NCI-H2171 (cell line): ENCODE results near the gene PFDN1.

Experiments used
- DNase-seq: peaks from one replicate; lab custom pipeline; 2025; lab: John Stamatoyannopoulos, UW

The PFDN1 gene

DNA sequence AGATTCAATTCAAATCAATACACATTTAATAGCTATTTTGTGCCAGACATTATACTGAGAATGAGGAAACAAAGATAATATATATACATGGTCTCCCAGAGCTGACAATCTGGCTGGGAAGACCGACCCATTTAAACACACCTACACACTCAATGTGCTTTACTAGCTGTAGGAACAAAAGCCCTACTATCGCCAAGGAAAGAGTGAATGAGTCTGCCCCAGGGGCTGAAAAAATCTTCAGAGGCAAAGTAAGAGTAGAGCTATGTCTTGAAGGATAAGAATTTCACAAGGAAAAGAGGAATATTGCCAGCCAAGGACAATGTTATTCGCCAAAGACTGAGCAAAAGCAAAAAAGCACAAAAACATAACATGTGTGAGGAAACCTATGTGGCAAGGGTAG, 6.6 kb downstream of the PFDN1 start:
- no peak for DNase-seq

- DNase-seq, result peak; percentile 2
Observed at GRCh38 chr5:140295414-140295813, 7.5 kb downstream of the PFDN1 start.

- no peak for DNase-seq
Observed at GRCh38 chr5:140294753-140295152, 8.1 kb downstream of the PFDN1 start.

GRCh38 chr5:140293849-140294100, 9.1 kb downstream of the PFDN1 start:
- DNase-seq, result no peak

DNA sequence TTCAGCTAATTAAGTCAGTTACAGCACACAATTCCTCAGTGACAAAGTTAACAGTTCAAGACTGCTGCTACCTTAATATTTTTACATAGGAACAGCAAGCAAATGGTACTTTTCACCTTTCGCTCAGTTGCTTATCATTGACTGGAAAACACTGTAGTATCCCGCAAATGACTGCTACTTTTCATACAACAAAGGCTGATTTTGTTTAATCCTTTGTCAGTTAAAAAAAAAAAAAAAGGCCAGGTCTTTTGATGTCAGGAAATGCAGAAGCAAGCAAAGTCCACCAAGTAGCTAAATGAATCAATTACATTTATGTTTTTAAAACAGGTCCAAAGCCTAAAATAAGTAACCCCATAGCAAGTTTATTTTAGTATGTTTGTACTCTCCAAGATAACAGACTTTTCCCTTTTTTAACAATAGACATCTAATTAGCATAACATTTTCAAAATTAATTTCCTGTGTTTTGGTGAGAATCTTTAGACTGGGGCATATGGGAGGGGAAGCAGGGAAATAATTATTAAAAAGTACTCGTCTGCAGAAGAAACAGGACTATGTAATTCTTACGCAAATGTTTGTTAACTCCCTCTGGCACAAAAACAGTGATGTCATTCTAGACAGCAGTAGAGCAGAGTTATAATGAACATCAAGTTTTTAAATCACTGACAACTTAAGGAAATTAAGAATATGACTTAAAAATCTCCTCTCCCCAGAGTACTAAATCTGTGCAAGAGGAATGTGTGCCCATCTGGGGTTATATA, 9.6 kb downstream of the PFDN1 start:
- no peak for DNase-seq

DNA sequence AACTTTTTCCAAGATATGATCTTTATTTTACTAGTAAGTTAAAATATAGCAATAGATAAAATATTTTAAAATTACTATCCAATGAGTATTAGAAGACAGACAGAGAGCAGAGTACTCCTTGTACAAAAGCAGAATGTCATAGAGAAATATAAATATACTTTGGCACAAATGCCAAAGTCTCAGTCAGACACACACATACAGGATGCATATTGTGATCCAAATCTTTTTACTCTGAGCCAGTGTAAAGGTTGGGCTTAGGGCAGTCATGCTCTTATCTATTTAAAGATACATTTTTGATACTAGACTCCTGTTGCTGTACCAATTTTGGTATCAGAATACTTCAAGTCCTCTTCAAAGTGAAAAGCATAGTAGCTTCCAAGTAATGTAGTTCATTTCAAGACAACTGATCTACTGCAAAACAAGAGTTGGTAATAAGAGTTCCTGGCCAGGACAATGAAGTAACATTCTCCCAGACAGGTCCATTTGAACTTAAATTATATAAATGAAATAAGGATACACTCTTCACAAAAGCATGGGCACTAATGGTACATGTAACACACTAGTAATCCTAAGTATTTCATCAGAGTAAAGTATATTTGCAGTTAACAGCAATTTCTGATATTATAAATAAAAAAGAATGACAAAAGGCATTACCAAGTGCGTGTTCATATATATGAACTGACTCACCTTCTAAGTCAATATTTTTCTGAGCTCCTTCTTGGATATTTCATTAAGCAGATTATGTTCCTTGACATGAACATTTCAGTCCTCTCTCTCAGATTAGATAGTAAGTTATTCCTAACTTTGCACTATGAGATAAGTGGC, 10.5 kb downstream of the PFDN1 start:
- no peak for DNase-seq

DNA sequence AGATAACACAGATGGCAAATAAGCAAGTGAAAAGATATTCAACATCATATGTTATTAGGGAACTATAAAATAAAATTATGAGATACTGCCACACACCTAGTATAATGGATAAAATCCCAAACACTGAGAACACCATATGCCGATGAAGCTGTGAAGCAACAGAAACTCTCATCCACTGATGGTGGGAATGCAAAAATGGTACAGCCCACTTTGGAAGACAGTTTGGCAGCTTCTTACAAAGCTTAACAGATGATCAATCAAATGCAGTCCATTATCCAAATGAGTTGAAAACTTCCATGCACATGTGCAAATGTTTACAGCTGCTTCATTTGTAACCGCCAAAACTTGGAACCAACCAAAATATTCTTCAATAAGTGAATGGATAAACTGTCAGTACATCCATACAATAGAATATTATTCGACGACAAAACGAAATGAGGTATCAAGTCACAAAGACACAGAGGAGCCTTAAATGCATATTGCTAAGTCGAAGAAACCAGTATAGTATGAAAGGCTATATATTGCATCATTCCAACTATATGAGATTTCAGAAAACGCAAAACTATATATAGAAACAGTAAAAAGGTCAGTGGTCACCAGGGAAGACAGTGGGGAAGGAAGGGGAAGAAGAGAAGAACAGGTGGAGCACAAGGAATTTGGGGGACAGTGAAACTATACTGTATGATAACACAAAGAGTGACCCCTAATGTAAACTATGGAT, 14.9 kb downstream of the PFDN1 start:
- DNase-seq, result no peak

DNA sequence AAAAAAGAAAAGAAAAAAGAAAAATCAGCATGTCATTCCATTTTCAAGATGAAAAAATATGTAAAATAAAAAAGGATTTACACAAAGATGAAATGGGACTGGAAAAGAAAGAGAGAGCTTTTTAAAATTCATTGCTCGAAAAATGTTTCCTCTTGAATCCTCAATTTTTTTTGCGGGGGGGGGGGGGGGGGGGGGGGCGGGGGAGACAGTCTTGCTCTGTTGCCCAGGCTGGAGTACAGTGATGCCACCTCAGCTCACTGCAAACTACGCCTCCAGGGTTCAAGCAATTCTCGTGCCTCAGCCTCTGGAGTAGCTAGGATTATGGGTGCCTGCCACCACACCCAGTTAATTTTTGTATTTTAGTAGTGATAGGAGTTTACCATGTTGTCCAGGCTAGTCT, 16.5 kb downstream of the PFDN1 start:
- no peak for DNase-seq

DNA sequence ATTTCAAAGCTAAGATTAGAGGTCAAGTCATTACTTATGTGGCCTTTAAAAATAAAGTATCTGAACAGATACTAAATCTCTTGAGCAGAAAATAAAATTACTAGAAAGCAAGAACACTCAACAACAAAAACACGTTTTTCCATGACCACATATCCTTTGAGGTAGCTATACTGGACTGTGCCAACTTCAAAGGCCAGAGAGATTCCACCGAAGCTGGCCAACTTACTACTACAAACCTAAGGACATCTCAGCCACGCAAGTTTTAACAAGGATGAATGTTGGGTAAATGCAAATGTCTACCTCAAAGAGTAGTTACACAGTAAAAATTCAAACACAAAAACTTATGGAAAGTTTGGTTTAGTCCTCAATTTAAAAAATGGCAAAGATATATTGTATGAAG, 18.9 kb downstream of the PFDN1 start:
- DNase-seq, result no peak

GRCh38 chr5:140282266-140282665, 20.6 kb downstream of the PFDN1 start:
- DNase-seq, result no peak

DNA sequence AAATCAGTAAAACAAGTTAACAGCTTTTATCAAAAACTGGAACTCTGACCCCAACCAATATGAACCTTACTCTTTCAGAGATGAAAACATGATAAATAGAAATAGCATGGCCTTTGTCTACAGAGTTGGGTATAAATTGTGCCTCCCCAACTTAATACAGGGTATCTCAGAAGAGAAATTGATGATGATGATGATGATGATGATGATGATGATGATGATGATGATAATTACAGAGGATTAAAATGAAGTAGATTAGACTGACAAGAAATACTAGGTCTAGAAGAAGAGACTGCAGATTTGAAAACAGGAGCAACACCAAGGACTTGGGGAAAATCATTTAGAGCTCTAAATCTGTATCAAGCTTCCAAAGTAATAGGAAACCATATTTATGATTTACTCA, 27.1 kb downstream of the PFDN1 start:
- DNase-seq, result no peak

DNA sequence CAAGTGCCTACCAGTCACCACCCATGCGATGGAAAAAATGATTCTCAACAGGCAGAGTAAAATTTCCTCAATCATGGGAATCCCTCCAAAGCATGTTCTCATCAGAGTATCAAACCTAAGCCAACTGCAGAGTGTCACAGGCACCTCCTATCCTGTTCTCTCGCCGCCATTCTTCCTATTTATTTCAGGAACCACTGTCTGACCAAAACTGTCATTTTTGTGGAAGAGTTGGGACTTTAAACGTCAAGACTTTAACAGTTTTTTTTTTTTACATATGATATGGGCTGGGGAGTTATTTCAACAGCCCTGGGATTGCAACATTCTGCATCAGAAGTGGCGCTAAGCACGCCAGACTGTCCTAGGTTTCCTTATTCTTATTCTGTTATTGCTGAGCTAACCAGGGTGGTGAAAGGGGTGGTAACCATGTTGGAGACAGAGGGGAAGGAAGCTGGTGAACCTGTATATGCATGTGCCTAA, 29.5 kb downstream of the PFDN1 start:
- DNase-seq, result no peak

DNA sequence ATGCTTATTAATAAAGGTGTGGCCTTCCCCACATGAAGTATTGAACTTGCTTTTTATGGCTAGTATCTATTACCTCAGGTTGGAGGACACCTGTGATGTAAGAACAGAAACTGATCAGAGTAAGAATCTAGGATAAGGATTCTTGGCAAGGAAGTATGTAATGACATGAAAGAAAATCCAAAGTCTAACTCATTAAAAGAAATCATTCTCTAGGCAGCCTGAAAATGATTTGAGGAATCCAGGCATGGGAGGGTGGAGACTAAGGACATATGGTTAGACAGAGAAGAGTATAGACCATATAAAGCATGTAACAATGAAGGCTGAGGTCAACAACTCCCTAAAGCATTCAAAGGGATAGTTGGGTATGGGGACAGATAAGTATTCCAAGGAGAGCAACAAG, 32.9 kb downstream of the PFDN1 start:
- DNase-seq, result no peak

GRCh38 chr5:140267559-140268018, 35.3 kb downstream of the PFDN1 start:
- DNase-seq, result no peak

DNA sequence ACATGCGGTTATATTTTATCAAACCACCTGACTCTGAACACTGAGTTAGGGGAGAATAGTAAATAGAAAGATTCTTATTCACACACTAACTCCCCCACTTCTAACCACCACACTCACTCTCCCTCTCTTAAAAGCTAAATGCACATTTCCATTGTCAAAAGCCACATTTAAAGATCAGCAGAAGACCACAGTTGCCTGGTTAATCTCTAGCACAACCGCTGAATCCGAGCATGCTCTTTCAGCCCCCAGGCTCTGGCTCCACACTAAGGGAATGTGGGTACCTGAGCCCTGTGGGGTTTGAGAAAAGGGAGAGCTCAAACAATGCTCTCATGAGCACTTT, 35.7 kb downstream of the PFDN1 start:
- no peak for DNase-seq

- DNase-seq, result no peak
Observed at GRCh38 chr5:140266471-140267200, 36.3 kb downstream of the PFDN1 start.

- DNase-seq, result no peak
Observed at GRCh38 chr5:140265845-140266244, 37.1 kb downstream of the PFDN1 start.

DNA sequence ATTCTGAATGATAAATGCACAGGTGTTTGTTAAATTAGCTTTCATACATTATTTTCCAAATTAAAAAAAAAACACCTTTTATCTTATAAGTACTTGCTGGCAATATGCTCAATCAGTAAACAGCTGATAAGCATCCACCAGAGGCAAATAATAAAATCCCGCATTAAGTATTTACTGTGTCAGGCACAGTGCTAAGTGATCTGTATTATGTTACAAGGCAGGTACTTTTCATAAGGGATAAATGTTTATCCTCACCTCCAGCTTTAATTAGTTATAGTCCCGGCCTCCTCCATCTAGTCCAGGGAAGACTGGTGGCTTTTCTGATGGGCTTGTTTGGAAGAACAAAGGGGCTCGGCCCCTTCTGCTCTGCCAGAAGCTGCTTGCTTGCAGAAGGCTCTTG, 40.1 kb downstream of the PFDN1 start:
- no peak for DNase-seq

DNA sequence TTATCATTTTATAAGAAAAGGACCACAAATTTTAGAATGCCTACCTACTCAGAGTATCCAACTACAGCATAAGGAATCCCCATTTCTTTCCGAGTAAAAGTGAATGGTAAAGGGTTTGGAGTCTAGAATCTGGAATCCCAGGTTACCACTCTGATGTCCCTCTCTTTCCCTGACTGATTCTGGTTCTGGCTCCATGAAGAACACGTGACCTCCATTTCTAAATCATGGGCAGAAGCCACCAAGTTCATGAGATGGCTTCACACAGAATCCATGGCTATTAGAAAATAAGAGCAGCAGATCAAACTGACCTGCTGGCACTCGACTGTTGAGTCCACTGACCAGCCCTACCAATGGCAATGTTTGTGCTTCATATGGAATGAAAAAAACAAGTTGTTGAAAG, 40.7 kb downstream of the PFDN1 start:
- no peak for DNase-seq

DNA sequence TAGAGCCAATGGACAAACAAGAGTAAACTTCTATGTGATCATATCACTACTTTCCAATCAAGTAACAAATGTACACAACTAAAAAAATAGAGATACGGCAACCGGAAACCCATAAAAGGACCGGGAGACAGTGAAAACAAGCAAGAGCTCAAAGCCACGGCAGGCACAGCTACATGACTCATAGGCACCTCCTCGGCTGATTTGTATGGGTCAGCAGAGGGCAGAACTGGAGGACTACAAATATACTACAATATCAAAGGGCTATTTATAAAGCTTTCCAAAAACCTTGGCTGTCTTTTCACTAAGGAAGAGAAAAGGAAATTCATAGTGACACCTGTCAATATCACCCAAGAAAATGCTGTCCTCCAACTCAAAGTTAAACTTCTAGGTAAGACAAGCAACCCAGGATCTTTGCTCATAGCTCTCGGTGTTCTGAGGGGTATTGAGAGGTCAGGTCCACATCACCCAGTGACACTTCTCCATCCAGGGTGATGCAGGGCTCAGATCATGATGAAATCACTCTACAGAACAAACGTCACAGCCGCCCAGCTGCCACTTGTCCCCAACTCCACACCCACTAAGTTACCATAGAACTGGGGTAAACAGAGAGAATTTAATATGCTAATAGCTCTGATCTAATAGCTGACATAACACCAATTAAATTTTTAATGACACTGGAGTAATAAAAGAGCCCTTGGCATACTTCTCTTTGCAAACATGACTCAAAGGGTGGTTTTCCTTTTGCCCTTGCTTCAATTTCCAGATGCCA, 41.3 kb downstream of the PFDN1 start:
- DNase-seq, result no peak

DNA sequence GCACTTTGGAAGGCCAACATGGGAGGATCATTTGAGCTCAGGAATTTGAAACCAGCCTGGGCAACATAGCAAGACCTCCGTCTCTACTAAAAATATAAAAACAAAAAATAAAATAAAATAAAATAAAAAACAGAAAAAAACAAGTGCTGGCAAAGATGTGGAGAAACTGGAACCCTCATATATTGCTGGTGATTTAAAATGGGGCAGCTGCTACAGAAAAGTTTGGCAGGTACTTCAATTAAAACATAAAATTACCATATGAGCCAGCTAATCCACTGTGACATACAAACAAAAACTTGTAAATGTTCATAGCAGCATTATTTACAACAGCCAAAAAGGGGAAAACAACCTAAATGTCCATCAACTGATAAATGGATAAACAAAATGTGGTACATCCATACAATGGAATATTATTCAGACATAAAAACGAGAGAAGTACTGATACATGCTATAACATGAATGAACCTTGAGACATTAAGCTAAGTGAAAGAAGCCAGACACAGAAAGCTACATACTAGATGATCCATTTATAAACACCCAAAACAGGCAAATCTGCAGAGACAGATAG, 42.7 kb downstream of the PFDN1 start:
- DNase-seq, result no peak
